COLO829 (cell line): ENCODE measurements around the gene CARM1.
"Not testable (repeated sequence)": the region's sequence is repeated elsewhere in the genome, so short reads cannot be mapped to it uniquely, and the experiment has no call there.

Experiments used
- DNase-seq: peaks from one replicate; pipeline ENCODE4 v3.0.0; 2012; ENCODE audit warnings: low spot score

The CARM1 gene

GRCh38 chr19:10874024-10874423 is 2.7 kb downstream of the CARM1 start:
- DNase-seq: no peak

- DNase-seq: no peak
Observed at GRCh38 chr19:10876459-10877240, 5.3 kb downstream of the CARM1 start.

- not testable (repeated sequence) for DNase-seq
Observed at GRCh38 chr19:10877608-10878007, 6.3 kb downstream of the CARM1 start.

- DNase-seq: no peak
Observed at GRCh38 chr19:10878253-10878652, 6.9 kb downstream of the CARM1 start.

GRCh38 chr19:10881403-10882107 is 10.2 kb downstream of the CARM1 start:
- DNase-seq: no peak

- DNase-seq: no peak
Observed at GRCh38 chr19:10882108-10882457, 10.7 kb downstream of the CARM1 start.

GRCh38 chr19:10884274-10884673 is 12.9 kb downstream of the CARM1 start:
- no peak for DNase-seq

- DNase-seq: no peak
Observed at GRCh38 chr19:10885201-10886169, 14.1 kb downstream of the CARM1 start.

GRCh38 chr19:10887616-10888367 is 16.4 kb downstream of the CARM1 start:
- no peak for DNase-seq

GRCh38 chr19:10888421-10888866 is 17.1 kb downstream of the CARM1 start:
- no peak for DNase-seq

- DNase-seq: no peak
Observed at GRCh38 chr19:10889880-10890279, 18.5 kb downstream of the CARM1 start.

- DNase-seq: no peak
Observed at GRCh38 chr19:10891405-10892086, 20.2 kb downstream of the CARM1 start.

GRCh38 chr19:10892256-10892655 is 20.9 kb downstream of the CARM1 start:
- DNase-seq: no peak

GRCh38 chr19:10894911-10895213 is 23.5 kb downstream of the CARM1 start:
- no peak for DNase-seq

GRCh38 chr19:10895363-10895762 is 24.0 kb downstream of the CARM1 start:
- DNase-seq: no peak

GRCh38 chr19:10895920-10896319 is 24.6 kb downstream of the CARM1 start:
- DNase-seq: no peak

- DNase-seq: no peak
Observed at GRCh38 chr19:10896851-10897526, 25.6 kb downstream of the CARM1 start.

- no peak for DNase-seq
Observed at GRCh38 chr19:10898633-10899032, 27.3 kb downstream of the CARM1 start.

- DNase-seq: no peak
Observed at GRCh38 chr19:10899151-10899653, 27.8 kb downstream of the CARM1 start.

- no peak for DNase-seq
Observed at GRCh38 chr19:10907925-10908324, 36.6 kb downstream of the CARM1 start.
